HCT116 (cell line): ENCODE results near the gene PLEKHA8.

Experiments
- CTCF ChIP-seq, 3 experiments: fragments of 200-600 bp in 1 of 3; sonication (generic) in 1 of 3; IDR thresholded peaks in 2 of 3; conservative IDR thresholded peaks in 1 of 3; 2 replicates each; pipeline ENCODE4 v1.5.1; 2012 to 2017; ENCODE audit warnings: low read depth in 2 of 3, low read length in 2 of 3, antibody characterized with exemption in 1 of 3, borderline replicate concordance in 1 of 3, control low read depth in 1 of 3, mild to moderate bottlenecking in 1 of 3, mixed read lengths in 1 of 3, mixed run types in 1 of 3, moderate library complexity in 1 of 3; ENCODE audit not compliant: insufficient read depth in 1 of 3
- POLR2A ChIP-seq: IDR thresholded peaks from 2 replicates; pipeline ENCODE4 v1.7.0; 2011; ENCODE audit warnings: borderline replicate concordance; ENCODE audit not compliant: insufficient read depth, insufficient read length; ENCODE audit errors: extremely low read depth

GRCh38 chr7:30104157-30104556 lies 75.9 kb downstream of the PLEKHA8 start:
- TF ChIP-seq CTCF (IDR thresholded peaks at IDR 0.05 in 2 of 3, conservative IDR thresholded peaks at IDR 0.05 in 1 of 3; ENCODE audit: borderline replicate concordance in 1 of 3, insufficient read depth in 1 of 3, low read depth in 2 of 3, low read length in 2 of 3) (no peak), POLR2A (no peak)
